Kidney (tissue), 14 donors: Measurements from ENCODE around the gene PTPRO. TPM values are rescaled to one million over a fixed set of nuclear protein-coding genes. Genes with fewer than 3 reads are reported as not detected.

ENCODE experiments used
- DNase-seq, 5 donors: peaks; one replicate each; pipeline ENCODE4 v3.0.0-alpha.2; 2013 to 2020
- FAIRE-seq: peaks from 2 replicates; lab custom pipeline; 2012; peaks lifted over from hg19 to GRCh38; lab: Jason Lieb, UNC
- H3K27ac ChIP-seq, 2 donors: one replicate each; pipeline ENCODE4 v1.7.0; 2013; ENCODE audit warnings: low read depth in 2 of 2, low read length in 2 of 2, inconsistent platforms in 1 of 2
- H3K27me3 ChIP-seq: one replicate; pipeline ENCODE4 v1.7.1; 2013; ENCODE audit warnings: low read length, inconsistent platforms; ENCODE audit not compliant: control insufficient read depth, insufficient read depth
- H3K36me3 ChIP-seq, 3 donors: one replicate each; pipeline versions ENCODE4 v1.7.0 to v1.7.1; 2013; ENCODE audit warnings: low read length in 3 of 3, control low read depth in 1 of 3, inconsistent platforms in 1 of 3; ENCODE audit not compliant: insufficient read depth in 3 of 3, control insufficient read depth in 2 of 3
- H3K4me1 ChIP-seq, 3 donors: one replicate each; pipeline versions ENCODE4 v1.7.0 to v1.7.1; 2013; ENCODE audit warnings: low read length in 3 of 3, inconsistent platforms in 1 of 3, low read depth in 1 of 3; ENCODE audit not compliant: control insufficient read depth in 2 of 3, insufficient read depth in 2 of 3
- H3K4me3 ChIP-seq, 3 donors: one replicate each; pipeline versions ENCODE4 v1.7.0 to v1.8.1; 2013; ENCODE audit warnings: low read length in 3 of 3, control low read depth in 1 of 3, inconsistent platforms in 1 of 3
- H3K9ac ChIP-seq, 3 donors: one replicate each; pipeline versions ENCODE4 v1.7.0 to v1.7.1; 2013; ENCODE audit warnings: low read length in 3 of 3, control low read depth in 1 of 3, inconsistent platforms in 1 of 3
- H3K9me3 ChIP-seq, 3 donors: one replicate each; pipeline versions ENCODE4 v1.7.0 to v1.7.1; 2013; ENCODE audit warnings: low read length in 3 of 3, control low read depth in 1 of 3, inconsistent platforms in 1 of 3; ENCODE audit not compliant: control insufficient read depth in 2 of 3, insufficient read depth in 1 of 3
- CTCF ChIP-seq: IDR thresholded peaks from 3 replicates; pipeline ENCODE4 v1.5.1; 2012; ENCODE audit warnings: mild to moderate bottlenecking, moderate library complexity, borderline replicate concordance; ENCODE audit not compliant: insufficient read depth; ENCODE audit errors: extremely low read depth
- intact Hi-C: fragments of 100-400 bp; cut with DNase I; formaldehyde crosslinking; loops from one replicate; pipeline ENCODE4 v1.11.1; 2022
- polyA plus RNA-seq: library from polyadenylated mRNA; stranded (reverse); fragments of 350-450 nt; fragmentation: Illumina TruSeq; extraction: RNeasy Lipid Tissue Mini Kit (QIAGEN cat#74804); gene quantifications from one replicate; pipeline ENCODE4 v1.2.3, GENCODE V29; 2014; ENCODE audit warnings: low read depth, low replicate concordance; ENCODE audit not compliant: insufficient read depth
- total RNA-seq: library from RNA; stranded (reverse); fragmentation: NEBNext Ultra II Directional; extraction: Animal tissue kit (Norgen Biotek cat#: 25700); gene quantifications from one replicate; pipeline ENCODE4 v1.2.1, GENCODE V29; 2021
- donor health status: control.
- donor health status: control.
- donor health status: control.
- donor health status: control.
- donor health status: control.
- donor health status: DM: yes; HTN: yes; CAD: no.
- donor health status: Normal renal cell carcinoma (clear cell type).

Gene PTPRO
- total and polyA plus RNA-seq, 2 donors from 2014 or later, result 4.6 to 44.0 TPM

DNA sequence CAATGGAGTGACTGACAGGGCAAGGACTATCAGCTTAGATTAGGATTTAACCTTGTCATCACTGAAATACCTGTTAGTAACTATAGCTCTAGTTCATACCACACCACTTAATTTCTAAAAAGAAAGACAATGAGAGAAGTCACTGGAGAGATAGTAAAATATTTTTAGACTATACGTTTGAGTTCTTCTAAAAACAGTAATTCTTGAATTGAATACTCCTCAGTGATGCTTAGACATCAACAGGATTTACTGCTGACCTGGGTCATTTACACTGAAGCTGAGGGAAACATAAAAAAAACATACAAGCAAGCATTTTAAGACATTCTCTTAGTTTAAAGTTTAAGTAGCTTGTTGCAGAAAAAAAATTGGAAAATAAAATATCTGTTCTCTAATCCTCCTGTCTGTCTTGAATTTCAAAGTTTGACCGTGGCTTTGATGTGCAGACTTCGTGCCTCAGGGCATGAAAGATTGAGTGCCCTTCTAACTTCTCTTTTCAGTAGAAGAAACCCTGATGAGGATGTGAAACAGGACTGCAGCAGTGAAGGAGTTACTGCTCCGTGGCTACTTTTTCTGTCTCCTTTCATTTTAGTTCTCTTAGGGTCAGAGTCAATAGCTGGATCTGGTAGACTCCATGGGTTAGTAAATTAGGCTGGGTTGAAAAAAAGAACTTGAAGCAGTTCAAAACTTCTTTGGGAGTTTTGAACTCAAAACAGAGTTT, 172.2 kb downstream of the PTPRO start:
- no peak overlapping the region for H3K4me3 ChIP-seq
- no peaks in the 10 kb centered on the region for H3K9me3 ChIP-seq
- no peaks in the 10 kb centered on the region for H3K27me3 ChIP-seq
- no peak overlapping the region for H3K9ac ChIP-seq
- FAIRE-seq (no peak), DNase-seq (peak in 2 of 5 donors; percentile 31 to 48)
- H3K27ac ChIP-seq, result no peak overlapping the region
- H3K36me3 ChIP-seq, result no peaks in the 10 kb centered on the region
- TF ChIP-seq CTCF, result no peak
- intact Hi-C loops, result no loop called here
- no peaks in the 10 kb centered on the region for H3K4me1 ChIP-seq

DNA sequence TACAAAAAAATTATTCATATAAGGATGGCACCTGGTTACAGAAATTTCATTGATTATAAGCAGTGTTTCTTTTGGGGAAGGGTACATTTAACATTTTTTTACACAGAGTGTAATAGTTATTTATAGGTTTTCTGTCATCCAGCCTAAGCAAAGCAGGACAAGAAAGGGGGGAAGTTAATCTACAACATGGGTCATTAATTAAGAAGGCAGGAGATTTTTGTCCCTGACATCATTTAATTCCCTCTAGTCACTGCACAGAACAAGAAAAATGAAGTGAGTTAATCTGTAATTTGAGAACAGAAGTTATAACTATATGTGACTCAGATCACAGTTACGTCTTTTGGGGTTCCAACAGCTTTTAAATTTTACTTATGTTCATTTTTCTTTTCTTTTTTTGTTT, 173.4 kb downstream of the PTPRO start:
- Histone ChIP-seq H3K27ac (no peak overlapping the region), H3K27me3 (no peaks in the 10 kb centered on the region), H3K9me3 (no peaks in the 10 kb centered on the region), H3K36me3 (no peaks in the 10 kb centered on the region), H3K4me3 (no peak overlapping the region), H3K9ac (no peak overlapping the region), H3K4me1 (no peaks in the 10 kb centered on the region)
- TF ChIP-seq CTCF, result no peak
- intact Hi-C loops, result no loop called here
- FAIRE-seq, result peak; percentile 17
- peak in 2 of 5 donors; percentile 45 to 63 for DNase-seq

GRCh38 chr12:15496738-15497137, 174.4 kb downstream of the PTPRO start:
- no peaks in the 10 kb centered on the region for H3K4me1 ChIP-seq
- no peak for TF ChIP-seq CTCF
- H3K9ac ChIP-seq, result no peak overlapping the region
- no peak overlapping the region for H3K4me3 ChIP-seq
- H3K27me3 ChIP-seq, result no peaks in the 10 kb centered on the region
- FAIRE-seq, result no peak
- H3K27ac ChIP-seq, result no peak overlapping the region
- no peaks in the 10 kb centered on the region for H3K9me3 ChIP-seq
- H3K36me3 ChIP-seq, result no peaks in the 10 kb centered on the region
- intact Hi-C loops, result no loop called here
- DNase-seq, result peak in 1 of 5 donors; percentile 9
